ENCODE measurements around the gene RPS27.

The RPS27 gene

GRCh38 chr1:153990468-153991150 lies at the start of gene RPS27:
Gene RPS27 (plus strand): TSS chr1:153990762. CDS start chr1:153990797, 35 bp downstream.
- peak; percentile 99 for DNase-seq

GRCh38 chr1:153941826-153942725 lies 48.5 kb upstream of the RPS27 start:
- DNase-seq = no peak

- DNase-seq = no peak
Observed at GRCh38 chr1:153942766-153943549, 47.6 kb upstream of the RPS27 start.

- no peak for DNase-seq
Observed at GRCh38 chr1:153944005-153944826, 46.3 kb upstream of the RPS27 start.

- no peak for DNase-seq
Observed at GRCh38 chr1:153944827-153945117, 45.8 kb upstream of the RPS27 start.

GRCh38 chr1:153945131-153945794 lies 45.3 kb upstream of the RPS27 start:
- DNase-seq = peak; percentile 82

GRCh38 chr1:153945795-153946621 lies 44.6 kb upstream of the RPS27 start:
- peak; percentile 97 for DNase-seq

GRCh38 chr1:153946622-153947241 lies 43.8 kb upstream of the RPS27 start, which contains the start of gene DENND4B:
Gene DENND4B (minus strand): TSS chr1:153946718. CDS start chr1:153944374, 2,344 bp downstream.
- DNase-seq = peak; percentile 94

- DNase-seq = no peak
Observed at GRCh38 chr1:153951183-153951582, 39.4 kb upstream of the RPS27 start.

- DNase-seq = no peak
Observed at GRCh38 chr1:153951801-153952200, 38.8 kb upstream of the RPS27 start.

- no peak for DNase-seq
Observed at GRCh38 chr1:153953859-153954365, 36.6 kb upstream of the RPS27 start.

GRCh38 chr1:153954826-153955225 lies 35.7 kb upstream of the RPS27 start:
- DNase-seq = no peak

GRCh38 chr1:153956997-153957715 lies 33.4 kb upstream of the RPS27 start:
- no peak for DNase-seq

GRCh38 chr1:153957744-153958110 lies 32.8 kb upstream of the RPS27 start:
- DNase-seq = peak; percentile 44

GRCh38 chr1:153958111-153958960 lies 32.2 kb upstream of the RPS27 start, which contains the start of gene CRTC2:
Gene CRTC2 (minus strand): TSS chr1:153958612. CDS start chr1:153958497, 115 bp downstream.
- peak; percentile 99 for DNase-seq

- DNase-seq = no peak
Observed at GRCh38 chr1:153958961-153959260, 31.7 kb upstream of the RPS27 start.

GRCh38 chr1:153959454-153959853 lies 31.1 kb upstream of the RPS27 start:
- no peak for DNase-seq

GRCh38 chr1:153960206-153960605 lies 30.4 kb upstream of the RPS27 start:
- no peak for DNase-seq

GRCh38 chr1:153961421-153961820 lies 29.1 kb upstream of the RPS27 start:
- DNase-seq = no peak
